HepG2 (cell line): ENCODE results near the gene SP7. TPM values are rescaled to one million over a fixed set of nuclear protein-coding genes. Genes with fewer than 3 reads are reported as not detected.

Source experiments
- ATF6 ChIP-seq: sonication (generic); formaldehyde crosslinking; conservative IDR thresholded peaks from 2 replicates; pipeline ENCODE4 v1.4.0; 2020; ENCODE audit warnings: missing genetic modification reagents
- CBX5 ChIP-seq: sonication (generic); formaldehyde crosslinking; IDR thresholded peaks from 2 replicates; pipeline ENCODE4 v1.4.0; 2020; ENCODE audit warnings: missing genetic modification reagents, borderline replicate concordance
- CCAR2 ChIP-seq: fragments of 200-400 bp; formaldehyde crosslinking; optimal IDR thresholded peaks from 2 replicates; pipeline ENCODE3; 2018; ENCODE audit warnings: low read depth, mild to moderate bottlenecking, low read length, moderate library complexity
- GLI4 ChIP-seq: sonication (generic); formaldehyde crosslinking; IDR thresholded peaks from 2 replicates; pipeline ENCODE4 v1.5.1; 2020; ENCODE audit warnings: missing genetic modification reagents, mild to moderate bottlenecking, moderate library complexity, borderline replicate concordance
- HIC2 ChIP-seq: sonication (generic); formaldehyde crosslinking; IDR thresholded peaks from 2 replicates; pipeline ENCODE4 v1.9.0; 2022; ENCODE audit warnings: low read depth, missing genetic modification reagents
- HINFP ChIP-seq: sonication (generic); formaldehyde crosslinking; IDR thresholded peaks from 2 replicates; pipeline ENCODE4 v1.4.0; 2020; ENCODE audit warnings: low read depth, mild to moderate bottlenecking, missing genetic modification reagents
- HIVEP1 ChIP-seq: sonication (generic); formaldehyde crosslinking; IDR thresholded peaks from 2 replicates; pipeline ENCODE4 v1.4.0; 2020; ENCODE audit warnings: mild to moderate bottlenecking, missing genetic modification reagents
- HNF4G ChIP-seq, 2 experiments: sonication (generic) in 1 of 2; formaldehyde crosslinking in 1 of 2; IDR thresholded peaks; 2 replicates each; pipeline versions ENCODE4 v1.4.0 to v1.6.1; 2011 to 2020; ENCODE audit warnings: borderline replicate concordance in 2 of 2, low read depth in 2 of 2, mild to moderate bottlenecking in 2 of 2, low read length in 1 of 2, missing genetic modification reagents in 1 of 2, moderate library complexity in 1 of 2
- MIXL1 ChIP-seq: IDR thresholded peaks from 2 replicates; pipeline ENCODE4 v1.6.1; 2016
- NFKBIZ ChIP-seq: IDR thresholded peaks from 2 replicates; pipeline ENCODE4 v1.6.1; 2018; ENCODE audit warnings: missing genetic modification reagents, missing compliant biosample characterization
- NR3C1 ChIP-seq: sonication (generic); formaldehyde crosslinking; IDR thresholded peaks from 2 replicates; pipeline ENCODE4 v1.4.0; 2020; ENCODE audit warnings: missing genetic modification reagents
- RFX1 ChIP-seq: fragments of 450-650 bp; IDR thresholded peaks from 2 replicates; pipeline ENCODE4 v1.6.1; 2017
- RFXAP ChIP-seq: sonication (generic); formaldehyde crosslinking; IDR thresholded peaks from 2 replicates; pipeline ENCODE4 v1.4.0; 2020; ENCODE audit warnings: missing genetic modification reagents, borderline replicate concordance
- SP1 ChIP-seq, 2 experiments: fragments of 450-650 bp in 1 of 2; sonication (generic) in 1 of 2; formaldehyde crosslinking in 1 of 2; IDR thresholded peaks; 2 replicates each; pipeline versions ENCODE4 v1.4.0 to v1.6.1; 2016 to 2020; ENCODE audit warnings: missing genetic modification reagents in 1 of 2
- TAF1 ChIP-seq: sonication (generic); formaldehyde crosslinking; IDR thresholded peaks from 2 replicates; pipeline ENCODE4 v1.4.0; 2020; ENCODE audit warnings: missing genetic modification reagents
- TOE1 ChIP-seq: sonication (generic); formaldehyde crosslinking; IDR thresholded peaks from 2 replicates; pipeline ENCODE4 v1.4.0; 2020; ENCODE audit warnings: mild to moderate bottlenecking, missing genetic modification reagents
- ZBTB8A ChIP-seq: sonication (generic); formaldehyde crosslinking; IDR thresholded peaks from 2 replicates; pipeline ENCODE4 v1.4.0; 2020; ENCODE audit warnings: mild to moderate bottlenecking, low read depth, missing genetic modification reagents, borderline replicate concordance
- ZFP37 ChIP-seq: sonication (generic); formaldehyde crosslinking; IDR thresholded peaks from 2 replicates; pipeline ENCODE4 v1.4.0; 2020; ENCODE audit warnings: missing genetic modification reagents, borderline replicate concordance
- ZFP41 ChIP-seq: sonication (generic); formaldehyde crosslinking; IDR thresholded peaks from 2 replicates; pipeline ENCODE4 v1.4.0; 2020; ENCODE audit warnings: mild to moderate bottlenecking, missing genetic modification reagents, borderline replicate concordance
- ZNF333 ChIP-seq: sonication (generic); formaldehyde crosslinking; IDR thresholded peaks from 2 replicates; pipeline ENCODE4 v1.4.0; 2020; ENCODE audit warnings: mild to moderate bottlenecking, missing genetic modification reagents, borderline replicate concordance
- ZNF460 ChIP-seq: sonication (generic); formaldehyde crosslinking; IDR thresholded peaks from 2 replicates; pipeline ENCODE4 v1.5.1; 2020; ENCODE audit warnings: missing genetic modification reagents, mild to moderate bottlenecking, borderline replicate concordance
- ZNF749 ChIP-seq: sonication (generic); formaldehyde crosslinking; IDR thresholded peaks from 2 replicates; pipeline ENCODE4 v1.8.0; 2022; ENCODE audit warnings: mild to moderate bottlenecking, missing genetic modification reagents, moderate library complexity, borderline replicate concordance
- ZNF761 ChIP-seq: sonication (generic); formaldehyde crosslinking; conservative IDR thresholded peaks from 2 replicates; pipeline ENCODE4 v1.4.0; 2020; ENCODE audit warnings: mild to moderate bottlenecking, missing genetic modification reagents
- ZNF766 ChIP-seq: sonication (generic); formaldehyde crosslinking; IDR thresholded peaks from 2 replicates; pipeline ENCODE4 v1.5.0; 2020; ENCODE audit warnings: missing genetic modification reagents, borderline replicate concordance
- polyA plus RNA-seq, 8 experiments: library from polyadenylated mRNA; depleted of rRNA in 3 of 8; stranded (reverse) in 7 of 8; unstranded in 1 of 8; fragments of >200 nt; fragmentation: Illumina TruSeq in 4 of 8; extraction: Trizol in 4 of 8; gene quantifications; 2 replicates each; pipeline versions ENCODE4 v1.2.1 to v1.2.3, GENCODE V29; 2011 to 2016; ENCODE audit warnings: low read depth in 4 of 8, missing spikeins in 1 of 8, mixed read lengths in 1 of 8; ENCODE audit not compliant: insufficient read depth in 1 of 8
- total RNA-seq, 5 experiments: library from RNA; depleted of rRNA; stranded (reverse); fragments of >200 nt; fragmentation: Illumina TruSeq; extraction: Trizol; gene quantifications; 2 replicates each; pipeline ENCODE4 v1.2.3, GENCODE V29; 2016; ENCODE audit warnings: low read depth in 1 of 5

The SP7 gene
- total and polyA plus RNA-seq, 2 of the 13 experiments (the other 11 are each of a cell fraction or from before 2014, with no cell fraction given) = not detected

- TF ChIP-seq HIC2 = peak; percentile 56; the same call in 1 of the 2 replicates
- TF ChIP-seq MIXL1 (CRISPR knock-in tag) = peak; percentile 24; the same call in 1 of the 2 replicates
- no peak for TF ChIP-seq TOE1 (CRISPR knock-in tag)
- TF ChIP-seq ZNF749 (CRISPR knock-in tag) = no peak
- TF ChIP-seq ZNF460 = 0 out of 2 replicates have a peak, but pooled peaks have one; percentile 48
- no peak for TF ChIP-seq ZBTB8A (CRISPR knock-in tag)
- no peak for TF ChIP-seq SP1 (IDR thresholded peaks at IDR 0.05)
- TF ChIP-seq SP1 (CRISPR knock-in tag; IDR thresholded peaks at IDR 0.05) = peak; percentile 70; the same call in 1 of the 2 replicates
- TF ChIP-seq ZNF761 (CRISPR knock-in tag) = peak; percentile 88; the same call in 1 of the 2 replicates
- TF ChIP-seq HNF4G (IDR thresholded peaks at IDR 0.05; ENCODE audit: borderline replicate concordance, low read depth, low read length) = peak; percentile 60; the same call in 1 of the 2 replicates
- TF ChIP-seq HNF4G (CRISPR knock-in tag; IDR thresholded peaks at IDR 0.05; ENCODE audit: borderline replicate concordance, low read depth) = no peak
- peak; percentile 73; the same call in 1 of the 2 replicates for TF ChIP-seq RFXAP (CRISPR knock-in tag)
- TF ChIP-seq HINFP (CRISPR knock-in tag) = peak; percentile 95
- peak; percentile 59; the same call in 1 of the 2 replicates for TF ChIP-seq GLI4
- TF ChIP-seq TAF1 (CRISPR knock-in tag) = peak; percentile 89
- no peak; the same call in 1 of the 2 replicates for TF ChIP-seq HIVEP1
- no peak; the same call in 1 of the 2 replicates for TF ChIP-seq ZFP41 (CRISPR knock-in tag)
- peak; percentile 63; the same call in 1 of the 2 replicates for TF ChIP-seq NFKBIZ (CRISPR knock-in tag)
- no peak; the same call in 1 of the 2 replicates for TF ChIP-seq ZNF766 (CRISPR knock-in tag)
- no peak for TF ChIP-seq NR3C1 (CRISPR knock-in tag)
- no peak for TF ChIP-seq ATF6
- no peak for TF ChIP-seq CCAR2
- TF ChIP-seq CBX5 (CRISPR knock-in tag) = peak; percentile 66; the same call in 1 of the 2 replicates
- peak; percentile 94 for TF ChIP-seq RFX1
- no peak; the same call in 1 of the 2 replicates for TF ChIP-seq ZNF333 (CRISPR knock-in tag)
- no peak for TF ChIP-seq ZFP37 (CRISPR knock-in tag)
Measured at GRCh38 chr12:53299454-53300180, 36.5 kb downstream of the SP7 start, which contains the start of gene MYG1 (continued).
